ENCODE data around the gene UQCR11. TPM values are rescaled to one million over a fixed set of nuclear protein-coding genes. Genes with fewer than 3 reads are reported as not detected.
"Not testable (repeated sequence)": the region's sequence is repeated elsewhere in the genome, so short reads cannot be mapped to it uniquely, and the experiment has no call there.

The UQCR11 gene
- total RNA-seq, 1 donor from 2014 or later: 61.0 TPM

GRCh38 chr19:1644070-1644469 is 38.8 kb upstream of the UQCR11 start:
- no peaks in the 10 kb centered on the region for H3K4me1 ChIP-seq
- H3K36me3 ChIP-seq: peaks cover 11 to 37% of the 10 kb centered on the region in 2 donors
- no peak overlapping the region for H3K27ac ChIP-seq
- H3K9me3 ChIP-seq: no peaks in the 10 kb centered on the region
- no peak for TF ChIP-seq CTCF (IDR thresholded peaks at IDR 0.05)
- H3K4me3 ChIP-seq: no peak overlapping the region
- intact Hi-C loops (cut with DNase I): no loop called here
- no peak for DNase-seq (ENCODE audit: low spot score in 2 of 2)
- H3K27me3 ChIP-seq: no peaks in the 10 kb centered on the region

- H3K4me1 ChIP-seq; H3K27me3 ChIP-seq; DNase-seq (ENCODE audit: low spot score in 2 of 2); intact Hi-C loops (cut with DNase I); H3K27ac ChIP-seq; H3K9me3 ChIP-seq; H3K4me3 ChIP-seq: not testable (repeated sequence)
- H3K36me3 ChIP-seq: peaks cover 17 to 37% of the 10 kb centered on the region in 2 donors
These were observed 35.7 kb upstream of the UQCR11 start for GRCh38 chr19:1640893-1641448.

- Histone ChIP-seq H3K36me3 (peaks cover 11 to 31% of the 10 kb centered on the region in 2 donors), H3K27ac (no peak overlapping the region), H3K4me3 (no peak overlapping the region), H3K27me3 (no peaks in the 10 kb centered on the region), H3K9me3 (no peaks in the 10 kb centered on the region), H3K4me1 (no peaks in the 10 kb centered on the region)
- DNase-seq (ENCODE audit: low spot score in 2 of 2): no peak
- intact Hi-C loops (cut with DNase I): no loop called here
- no peak for TF ChIP-seq CTCF (IDR thresholded peaks at IDR 0.05)
These were observed 31.3 kb upstream of the UQCR11 start for GRCh38 chr19:1636325-1637236.

- intact Hi-C loops (cut with DNase I): no loop called here
- TF ChIP-seq CTCF (IDR thresholded peaks at IDR 0.05): no peak
- Histone ChIP-seq H3K4me3 (no peak overlapping the region), H3K4me1 (no peaks in the 10 kb centered on the region), H3K27me3 (no peaks in the 10 kb centered on the region), H3K27ac (no peak overlapping the region), H3K36me3 (peaks cover 16 to 29% of the 10 kb centered on the region in 2 donors), H3K9me3 (no peaks in the 10 kb centered on the region)
- DNase-seq (ENCODE audit: low spot score in 2 of 2): no peak
These were observed 29.6 kb upstream of the UQCR11 start for GRCh38 chr19:1634938-1635243.

GRCh38 chr19:1634242-1634937 is 29.1 kb upstream of the UQCR11 start:
- H3K9me3 ChIP-seq: no peaks in the 10 kb centered on the region
- H3K4me3 ChIP-seq: no peak overlapping the region
- intact Hi-C loops (cut with DNase I): no loop called here
- no peaks in the 10 kb centered on the region for H3K4me1 ChIP-seq
- H3K27ac ChIP-seq: no peak overlapping the region
- no peaks in the 10 kb centered on the region for H3K27me3 ChIP-seq
- no peak for DNase-seq (ENCODE audit: low spot score in 2 of 2)
- no peak for TF ChIP-seq CTCF (IDR thresholded peaks at IDR 0.05)
- H3K36me3 ChIP-seq: peaks cover 16 to 29% of the 10 kb centered on the region in 2 donors

GRCh38 chr19:1633269-1633826 is 28.1 kb upstream of the UQCR11 start:
- no peak for TF ChIP-seq CTCF (IDR thresholded peaks at IDR 0.05)
- Histone ChIP-seq H3K36me3 (peaks cover 16 to 24% of the 10 kb centered on the region in 2 donors), H3K27ac (no peak overlapping the region)

More at GRCh38 chr19:1633269-1633826, 28.1 kb upstream of the UQCR11 start:
- Histone ChIP-seq H3K9me3 (no peaks in the 10 kb centered on the region), H3K4me3 (no peak overlapping the region), H3K4me1 (no peaks in the 10 kb centered on the region), H3K27me3 (no peaks in the 10 kb centered on the region)
- no peak for DNase-seq (ENCODE audit: low spot score in 2 of 2)
- intact Hi-C loops (cut with DNase I): no loop called here

All from ascending aorta (tissue), 2 donors.